ENCODE data around the gene CEBPA. TPM values are rescaled to one million over a fixed set of nuclear protein-coding genes. Genes with fewer than 3 reads are reported as not detected.

The CEBPA gene
- total RNA-seq, 1 donor from 2014 or later: 10.8 TPM

DNA sequence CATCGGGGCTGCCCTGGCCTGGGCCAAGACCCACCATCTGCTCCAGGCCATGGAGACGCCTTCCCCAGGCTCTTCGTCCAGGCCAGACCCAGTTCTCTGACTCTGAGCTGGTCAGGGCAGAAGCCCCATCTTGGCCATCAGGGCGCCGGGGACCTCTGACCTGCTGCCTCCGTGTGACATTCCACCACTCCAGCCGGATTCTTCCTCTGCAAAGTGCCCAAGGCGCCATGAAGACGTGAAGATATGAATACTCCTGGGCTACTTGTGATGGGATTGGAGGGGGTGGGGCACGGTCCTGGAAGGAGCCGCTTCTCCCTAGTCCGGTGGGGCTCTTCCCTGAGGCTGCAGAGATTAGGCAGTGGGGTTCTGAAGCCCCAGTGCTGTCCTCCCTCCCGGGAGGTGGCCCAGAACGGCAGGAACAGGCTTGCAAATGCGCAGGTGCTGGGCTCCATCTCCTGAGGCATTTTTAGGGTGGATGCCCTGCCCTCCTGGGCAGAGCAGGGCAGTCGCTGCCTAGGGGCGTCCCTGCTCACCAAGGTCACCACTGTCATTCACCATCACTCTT, 50.7 kb downstream of the CEBPA start:
- no peak for DNase-seq (ENCODE audit: low read depth)
- no peaks in the 10 kb centered on the region for H3K27me3 ChIP-seq (ENCODE audit: control insufficient read depth, insufficient read depth, low read length)
- no peak for FAIRE-seq

GRCh38 chr19:33251076-33251475, 51.3 kb downstream of the CEBPA start:
- FAIRE-seq (no peak), DNase-seq (ENCODE audit: low read depth) (no peak)
- TF ChIP-seq, protein P1, sequence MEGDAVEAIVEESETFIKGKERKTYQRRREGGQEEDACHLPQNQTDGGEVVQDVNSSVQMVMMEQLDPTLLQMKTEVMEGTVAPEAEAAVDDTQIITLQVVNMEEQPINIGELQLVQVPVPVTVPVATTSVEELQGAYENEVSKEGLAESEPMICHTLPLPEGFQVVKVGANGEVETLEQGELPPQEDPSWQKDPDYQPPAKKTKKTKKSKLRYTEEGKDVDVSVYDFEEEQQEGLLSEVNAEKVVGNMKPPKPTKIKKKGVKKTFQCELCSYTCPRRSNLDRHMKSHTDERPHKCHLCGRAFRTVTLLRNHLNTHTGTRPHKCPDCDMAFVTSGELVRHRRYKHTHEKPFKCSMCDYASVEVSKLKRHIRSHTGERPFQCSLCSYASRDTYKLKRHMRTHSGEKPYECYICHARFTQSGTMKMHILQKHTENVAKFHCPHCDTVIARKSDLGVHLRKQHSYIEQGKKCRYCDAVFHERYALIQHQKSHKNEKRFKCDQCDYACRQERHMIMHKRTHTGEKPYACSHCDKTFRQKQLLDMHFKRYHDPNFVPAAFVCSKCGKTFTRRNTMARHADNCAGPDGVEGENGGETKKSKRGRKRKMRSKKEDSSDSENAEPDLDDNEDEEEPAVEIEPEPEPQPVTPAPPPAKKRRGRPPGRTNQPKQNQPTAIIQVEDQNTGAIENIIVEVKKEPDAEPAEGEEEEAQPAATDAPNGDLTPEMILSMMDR (IDR thresholded peaks at IDR 0.05; ENCODE audit: insufficient read depth, low read length, severe bottlenecking): no peak
- Histone ChIP-seq H3K36me3 (ENCODE audit: control insufficient read depth, insufficient read depth, low read length) (no peaks in the 10 kb centered on the region), H3K4me3 (ENCODE audit: low read depth, low read length) (no peak overlapping the region), H3K27me3 (ENCODE audit: control insufficient read depth, insufficient read depth, low read length) (no peaks in the 10 kb centered on the region)

More for the DNA sequence above, 50.7 kb downstream of the CEBPA start:
- TF ChIP-seq, protein P1 (IDR thresholded peaks at IDR 0.05; ENCODE audit: insufficient read depth, low read length, severe bottlenecking): no peak
- Histone ChIP-seq H3K36me3 (ENCODE audit: control insufficient read depth, insufficient read depth, low read length) (no peaks in the 10 kb centered on the region), H3K4me3 (ENCODE audit: low read depth, low read length) (no peak overlapping the region)

- Histone ChIP-seq H3K27me3 (ENCODE audit: control insufficient read depth, insufficient read depth, low read length) (no peaks in the 10 kb centered on the region), H3K36me3 (ENCODE audit: control insufficient read depth, insufficient read depth, low read length) (no peaks in the 10 kb centered on the region), H3K4me3 (ENCODE audit: low read depth, low read length) (no peak overlapping the region)
- TF ChIP-seq, protein P1 (IDR thresholded peaks at IDR 0.05; ENCODE audit: insufficient read depth, low read length, severe bottlenecking): no peak
- DNase-seq (ENCODE audit: low read depth) (no peak), FAIRE-seq (no peak)
Measured at GRCh38 chr19:33250500-33250899, 51.8 kb downstream of the CEBPA start.

Other genes starting within 250 kb of the CEBPA start
- 16.3 and 22.1 TPM in 2 replicates for gene RHPN2, start 237.6 kb downstream of the CEBPA start, total RNA-seq
- 6.3 and 8.2 TPM in 2 replicates for gene GPATCH1, start 221.4 kb downstream of the CEBPA start, total RNA-seq
- gene WDR88, start 170.4 kb downstream of the CEBPA start, total RNA-seq: not detected in 2 replicates
- 9.0 and 10.2 TPM in 2 replicates for gene LRP3, start 108.2 kb downstream of the CEBPA start, total RNA-seq
- under 0.01 TPM in 1 of 2 replicates, not detected in the other for gene SLC7A10, start 76.7 kb downstream of the CEBPA start, total RNA-seq
- 124 and 128 TPM in 2 replicates for gene CEBPG, start 71.2 kb upstream of the CEBPA start, total RNA-seq
- 33.7 and 35.8 TPM in 2 replicates for gene PEPD, start 219.3 kb upstream of the CEBPA start, total RNA-seq